GM23248 (cell line): ENCODE results near the gene KRT26. TPM values are rescaled to one million over a fixed set of nuclear protein-coding genes. Genes with fewer than 3 reads are reported as not detected.

Experiments used
- DNase-seq: peaks from one replicate; pipeline ENCODE4 v3.0.0-alpha.2; 2015
- H2AFZ ChIP-seq: fragments of 200-600 bp; sonication (generic); 2 replicates; pipeline ENCODE4 v1.6.1; 2016; ENCODE audit warnings: antibody characterized with exemption
- H3F3A ChIP-seq: fragments of 200-600 bp; sonication (generic); 2 replicates; pipeline ENCODE4 v1.6.1; 2016; ENCODE audit warnings: mild to moderate bottlenecking, antibody characterized with exemption, mixed run types; ENCODE audit not compliant: insufficient read depth
- H3K27ac ChIP-seq: fragments of 200-600 bp; sonication (generic); 2 replicates; pipeline ENCODE4 v1.5.1; 2016; ENCODE audit warnings: mild to moderate bottlenecking
- H3K27me3 ChIP-seq: fragments of 200-600 bp; sonication (generic); replicated peaks from 2 replicates; pipeline ENCODE4 v1.6.1; 2016; ENCODE audit warnings: mild to moderate bottlenecking; ENCODE audit not compliant: insufficient read depth
- H3K36me3 ChIP-seq: fragments of 200-600 bp; sonication (generic); 2 replicates; pipeline ENCODE4 v1.6.1; 2016; ENCODE audit warnings: low read depth, mild to moderate bottlenecking
- H3K4me1 ChIP-seq: fragments of 200-600 bp; sonication (generic); 2 replicates; pipeline ENCODE4 v1.6.1; 2016; ENCODE audit warnings: mild to moderate bottlenecking; ENCODE audit not compliant: insufficient read depth
- H3K4me2 ChIP-seq: fragments of 200-600 bp; sonication (generic); one replicate; pipeline ENCODE4 v1.6.1; 2016; ENCODE audit warnings: mild to moderate bottlenecking; ENCODE audit not compliant: unreplicated experiment
- H3K4me3 ChIP-seq: fragments of 200-600 bp; sonication (generic); 2 replicates; pipeline ENCODE4 v1.5.1; 2016; ENCODE audit warnings: mild to moderate bottlenecking
- H3K79me2 ChIP-seq: fragments of 200-600 bp; sonication (generic); 2 replicates; pipeline ENCODE4 v1.6.1; 2016; ENCODE audit warnings: mild to moderate bottlenecking; ENCODE audit not compliant: insufficient read depth
- H3K9ac ChIP-seq: fragments of 200-600 bp; sonication (generic); 2 replicates; pipeline ENCODE4 v1.6.1; 2016; ENCODE audit warnings: mild to moderate bottlenecking
- H3K9me2 ChIP-seq: fragments of 200-600 bp; sonication (generic); 2 replicates; pipeline ENCODE4 v1.6.1; 2016; ENCODE audit warnings: mixed run types, mild to moderate bottlenecking, moderate library complexity; ENCODE audit not compliant: insufficient read depth
- H3K9me3 ChIP-seq: fragments of 200-600 bp; sonication (generic); one replicate; pipeline ENCODE4 v1.6.1; 2017; ENCODE audit warnings: low read depth
- H4K20me1 ChIP-seq: fragments of 200-600 bp; sonication (generic); 2 replicates; pipeline ENCODE4 v1.6.0; 2016; ENCODE audit not compliant: insufficient read depth
- EZH2 ChIP-seq: fragments of 200-600 bp; sonication (generic); IDR thresholded peaks from 2 replicates; pipeline ENCODE4 v1.6.1; 2018; ENCODE audit warnings: antibody characterized with exemption, mild to moderate bottlenecking; ENCODE audit not compliant: insufficient read depth, poor library complexity, severe bottlenecking
- EZH2phosphoT487 ChIP-seq: fragments of 200-600 bp; sonication (generic); IDR thresholded peaks from 2 replicates; pipeline ENCODE4 v1.6.1; 2018; ENCODE audit warnings: antibody characterized with exemption, moderate library complexity, mild to moderate bottlenecking, low read depth; ENCODE audit not compliant: insufficient read depth
- WGBS, 2 experiments: methylation state at CpG; one replicate each; pipeline ENCODE4 v1.1.6; 2015 to 2017; ENCODE audit warnings: low lambda C conversion rate in 2 of 2, low coverage in 1 of 2; ENCODE audit errors: missing lambda C conversion rate in 2 of 2; 5-methylcytosine and 5-hydroxymethylcytosine counted together
- in situ Hi-C: fragments of 300-500 bp; cut with MboI; formaldehyde crosslinking; loops from 2 replicates; pipeline ENCODE4 v1.15.0; 2020
- polyA plus RNA-seq: library from polyadenylated mRNA; unstranded; fragments of >200 nt; fragmentation: Nextera tagmentation; extraction: Ambion mirVana; gene quantifications from 2 replicates; pipeline ENCODE4 v1.2.1, GENCODE V29; 2016
- total RNA-seq: library from RNA; depleted of rRNA; stranded (reverse); fragments of >200 nt; shearing (Covaris generic); gene quantifications from 2 replicates; pipeline ENCODE4 v1.2.3, GENCODE V29; 2014

The KRT26 gene
- total and polyA plus RNA-seq, 2 experiments from 2014 or later, result not detected

DNA sequence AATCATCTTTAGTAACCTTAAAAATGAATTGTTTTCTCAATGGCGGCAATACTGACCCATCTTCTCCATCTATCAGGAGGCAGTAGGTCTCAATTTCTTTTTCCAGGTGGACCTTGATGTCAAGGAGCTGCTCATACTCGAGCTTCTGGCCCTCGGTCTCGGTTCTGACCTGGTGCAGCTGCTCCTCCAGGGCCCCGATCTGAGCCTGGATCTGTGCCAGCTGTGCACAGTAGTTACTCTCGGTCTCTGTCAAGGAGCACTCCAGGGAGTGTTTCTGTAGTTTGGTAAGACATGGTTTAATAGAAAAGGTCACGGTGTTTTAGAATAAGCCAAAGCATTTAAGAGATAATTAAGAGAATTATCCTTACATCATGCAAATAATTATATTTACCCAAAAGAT is 5.5 kb upstream of the KRT26 start:
- Histone ChIP-seq H3K9ac (no peak overlapping the region), H3F3A (no peaks in the 10 kb centered on the region), H3K27me3 (peaks cover 73% of the 10 kb centered on the region), H3K79me2 (no peaks in the 10 kb centered on the region), H3K4me2 (no peak overlapping the region), H3K4me3 (no peak overlapping the region), H3K27ac (no peak overlapping the region), H3K4me1 (no peaks in the 10 kb centered on the region), H3K9me3 (no peaks in the 10 kb centered on the region), H4K20me1 (no peaks in the 10 kb centered on the region), H3K9me2 (no peaks in the 10 kb centered on the region), H3K36me3 (no peaks in the 10 kb centered on the region), H2AFZ (no peak overlapping the region)
- WGBS, 2 experiments, result 42 to 43% methylated on average over 7 of the region's 7 CpGs
- TF ChIP-seq EZH2phosphoT487, result no peak
- TF ChIP-seq EZH2, result no peak
- in situ Hi-C loops, result loop anchor here (25.0 kb wide), 1 partner anchor 415 kb away; the partner anchor contains the start of gene GJD3
- DNase-seq, result no peak

DNA sequence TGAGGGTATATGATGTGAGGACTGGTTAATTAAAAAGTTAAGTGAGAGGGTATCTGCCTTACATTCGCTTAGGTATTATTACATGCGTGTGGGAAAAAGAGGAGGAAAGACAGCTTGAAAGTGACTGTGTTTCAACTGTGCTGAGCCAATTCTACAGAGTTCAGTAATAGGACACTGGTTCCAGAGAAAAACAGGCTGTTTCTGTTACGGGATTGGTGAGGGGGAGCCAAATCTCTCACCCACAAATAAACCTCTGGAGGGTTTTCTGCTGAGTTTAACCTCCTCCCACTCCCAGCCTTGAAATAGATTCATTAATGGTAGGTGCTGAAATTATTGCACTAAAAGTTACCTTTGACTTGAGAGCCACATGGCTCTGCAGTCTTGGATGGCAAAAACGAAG is 3.9 kb upstream of the KRT26 start:
- no peak overlapping the region for H3K27ac ChIP-seq
- no peak overlapping the region for H3K4me2 ChIP-seq
- no peaks in the 10 kb centered on the region for H3K9me2 ChIP-seq
- TF ChIP-seq EZH2 (no peak), EZH2phosphoT487 (no peak)
- H2AFZ ChIP-seq, result no peak overlapping the region
- in situ Hi-C loops, result loop anchor here (25.0 kb wide), 1 partner anchor 414 kb away; the partner anchor contains the start of gene GJD3
- no peak for DNase-seq
- no peak overlapping the region for H3K9ac ChIP-seq
- peaks cover 88% of the 10 kb centered on the region for H3K27me3 ChIP-seq
- 45 to 49% methylated on average over 4 of the region's 4 CpGs for WGBS, 2 experiments
- no peaks in the 10 kb centered on the region for H3F3A ChIP-seq
- H3K36me3 ChIP-seq, result no peaks in the 10 kb centered on the region
- no peaks in the 10 kb centered on the region for H4K20me1 ChIP-seq
- no peaks in the 10 kb centered on the region for H3K9me3 ChIP-seq
- no peaks in the 10 kb centered on the region for H3K79me2 ChIP-seq
- no peak overlapping the region for H3K4me3 ChIP-seq
- no peaks in the 10 kb centered on the region for H3K4me1 ChIP-seq

DNA sequence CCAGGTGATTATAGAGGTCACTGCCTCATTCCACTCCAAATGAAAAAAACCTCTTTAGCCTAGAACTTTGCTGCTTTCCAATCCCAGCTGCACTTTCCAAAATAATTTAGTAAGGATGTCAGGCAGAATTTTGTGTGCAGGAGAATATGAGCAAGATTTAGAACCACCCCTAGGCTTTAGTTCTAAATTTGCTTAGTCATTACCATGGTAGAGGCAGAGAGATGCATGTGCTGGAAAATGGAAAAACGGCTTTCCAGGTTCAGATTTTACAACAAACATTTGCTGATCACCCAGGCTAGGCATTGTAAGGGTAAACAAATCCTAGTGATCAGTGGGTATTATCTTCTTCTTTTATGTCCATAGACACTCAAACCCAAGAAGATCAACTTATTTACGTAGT is 6.3 kb downstream of the KRT26 start:
- WGBS, 2 experiments, result 39 to 49% methylated on average over 2 of the region's 2 CpGs
- H3K4me3 ChIP-seq, result no peak overlapping the region
- no peaks in the 10 kb centered on the region for H3K36me3 ChIP-seq
- no peak overlapping the region for H3K4me2 ChIP-seq
- H3K27ac ChIP-seq, result no peak overlapping the region
- H4K20me1 ChIP-seq, result no peaks in the 10 kb centered on the region
- DNase-seq, result no peak
- no peaks in the 10 kb centered on the region for H3K9me3 ChIP-seq
- no peak overlapping the region for H3K9ac ChIP-seq
- no peaks in the 10 kb centered on the region for H3F3A ChIP-seq
- H3K9me2 ChIP-seq, result no peaks in the 10 kb centered on the region
- in situ Hi-C loops, result no loop called here
- H2AFZ ChIP-seq, result no peak overlapping the region
- H3K27me3 ChIP-seq, result peaks cover 21% of the 10 kb centered on the region
- H3K79me2 ChIP-seq, result no peaks in the 10 kb centered on the region
- H3K4me1 ChIP-seq, result no peaks in the 10 kb centered on the region
- TF ChIP-seq EZH2phosphoT487, result no peak
- no peak for TF ChIP-seq EZH2

DNA sequence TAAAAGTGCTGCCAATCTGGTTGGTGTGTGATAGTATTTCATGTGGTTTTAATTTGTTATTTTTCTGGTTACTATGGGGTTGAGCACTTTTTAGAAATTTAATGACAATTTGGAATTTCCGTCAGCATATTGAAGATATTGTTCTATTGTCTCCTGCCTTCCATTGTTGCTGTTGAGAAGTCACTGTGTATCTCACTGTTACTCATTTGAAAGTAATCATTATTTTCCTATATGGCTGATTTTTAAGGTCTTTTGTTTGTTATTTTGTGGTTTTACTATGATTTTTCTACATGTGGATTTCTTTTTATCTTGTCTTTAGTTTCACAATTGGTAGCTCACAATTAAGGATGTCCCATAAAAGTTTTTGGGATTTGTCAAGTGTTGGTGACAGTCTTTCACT is 8.2 kb downstream of the KRT26 start:
- no peaks in the 10 kb centered on the region for H3F3A ChIP-seq
- H3K9me2 ChIP-seq, result no peaks in the 10 kb centered on the region
- H3K4me2 ChIP-seq, result no peak overlapping the region
- H3K36me3 ChIP-seq, result no peaks in the 10 kb centered on the region
- H3K27me3 ChIP-seq, result 0 out of 2 replicates have a peak, but pooled peaks cover 11% of the 10 kb centered on the region
- no peak overlapping the region for H3K9ac ChIP-seq
- in situ Hi-C loops, result no loop called here
- no peaks in the 10 kb centered on the region for H3K4me1 ChIP-seq
- no peaks in the 10 kb centered on the region for H3K9me3 ChIP-seq
- H3K4me3 ChIP-seq, result no peak overlapping the region
- no peak for TF ChIP-seq EZH2
- no peak for TF ChIP-seq EZH2phosphoT487
- 28 to 53% methylated on average over 1 of the region's 1 CpG for WGBS, 2 experiments
- DNase-seq, result no peak
- H4K20me1 ChIP-seq, result no peaks in the 10 kb centered on the region
- no peak overlapping the region for H3K27ac ChIP-seq
- no peak overlapping the region for H2AFZ ChIP-seq
- H3K79me2 ChIP-seq, result no peaks in the 10 kb centered on the region
